Right lobe of liver (tissue), 6 donors: ENCODE data around the gene GALNS. TPM values are rescaled to one million over a fixed set of nuclear protein-coding genes. Genes with fewer than 3 reads are reported as not detected.

Source experiments
- ATAC-seq, 4 donors: fragments of 200-7000 bp; cut with Tn5 transposase; one replicate each; pipeline ENCODE4 v1.9.1; 2020; ENCODE audit warnings: mild to moderate bottlenecking in 4 of 4, moderate library complexity in 4 of 4
- DNase-seq, 3 donors: peaks; one replicate each; pipeline ENCODE4 v3.0.0-alpha.2; 2020
- H3K27ac ChIP-seq, 3 donors: fragments of 200-600 bp; one replicate each; pipeline ENCODE4 v1.8.0; 2022
- H3K27me3 ChIP-seq, 2 donors: fragments of 200-600 bp; one replicate each; pipeline ENCODE4 v1.8.0; 2022
- H3K36me3 ChIP-seq, 4 donors: fragments of 200-600 bp; sonication (generic) in 1 of 4; one replicate each; pipeline versions ENCODE4 v1.5.1 to v1.8.0; 2017 to 2022; ENCODE audit warnings: control low read depth in 1 of 4
- H3K4me1 ChIP-seq, 4 donors: fragments of 200-600 bp; sonication (generic) in 1 of 4; one replicate each; pipeline versions ENCODE4 v1.5.1 to v1.8.0; 2017 to 2022; ENCODE audit warnings: control low read depth in 1 of 4
- H3K4me3 ChIP-seq, 3 donors: fragments of 200-600 bp; one replicate each; pipeline ENCODE4 v1.8.0; 2022
- H3K9me3 ChIP-seq, 4 donors: fragments of 200-600 bp; sonication (generic) in 1 of 4; one replicate each; pipeline versions ENCODE4 v1.5.1 to v1.8.0; 2017 to 2022; ENCODE audit warnings: control low read depth in 1 of 4
- CTCF ChIP-seq, 4 donors: fragments of 200-600 bp in 3 of 4; fragments of 450-650 bp in 1 of 4; IDR thresholded peaks; one replicate each; pipeline versions ENCODE4 v1.5.1 to v1.8.0; 2016 to 2022; ENCODE audit warnings: antibody characterized with exemption in 4 of 4, mild to moderate bottlenecking in 2 of 4
- POLR2A ChIP-seq: fragments of 450-650 bp; IDR thresholded peaks from one replicate; pipeline ENCODE4 v1.6.1; 2017; ENCODE audit warnings: antibody characterized with exemption, mild to moderate bottlenecking
- WGBS: methylation state at CpG from one replicate; pipeline ENCODE4 v1.1.6; 2018; ENCODE audit warnings: low coverage, low lambda C conversion rate; ENCODE audit not compliant: insufficient coverage; ENCODE audit errors: missing lambda C conversion rate; 5-methylcytosine and 5-hydroxymethylcytosine counted together
- intact Hi-C, 2 donors: fragments of 100-400 bp; cut with DNase I; formaldehyde crosslinking; loops; one replicate each; pipeline versions ENCODE4 v1.11.2 to v1.14.1; 2022
- total RNA-seq, 6 experiments: library from RNA; depleted of rRNA in 2 of 6; stranded (reverse); fragments of >200 nt in 2 of 6; fragmentation: NEBNext Ultra II Directional in 3 of 6; extraction: Animal tissue kit (Norgen Biotek cat#: 25700) in 3 of 6; gene quantifications; one replicate each; pipeline versions ENCODE4 v1.1.0 to v1.2.4, GENCODE V29; 2016 to 2023
- donor health status: DM: no; HTN: yes; CAD: no.
- donor health status: DM: no; HTN: no; CAD: no.
- donor health status: DM: no; HTN: no; CAD: no.
- donor health status: DM: no; HTN: yes; CAD: no.
- donor health status: DM: no; HTN: yes; CAD: no.

Gene GALNS
- total RNA-seq, 6 experiments from 2014 or later = 9.2 to 20.6 (median 16.5) TPM

GRCh38 chr16:88796278-88796677 lies 60.5 kb downstream of the GALNS start:
- WGBS = no CpG with 5 or more reads among the region's 4 CpGs
- no peak for ATAC-seq
- Histone ChIP-seq H3K36me3 (no peaks in the 10 kb centered on the region), H3K27me3 (no peaks in the 10 kb centered on the region), H3K4me3 (no peak overlapping the region), H3K4me1 (no peaks in the 10 kb centered on the region), H3K9me3 (no peaks in the 10 kb centered on the region), H3K27ac (no peak overlapping the region)
- DNase-seq = no peak
- TF ChIP-seq CTCF (IDR thresholded peaks at IDR 0.05) (no peak), POLR2A (no peak)
- intact Hi-C loops = no loop called here

- 60% methylated on average over 1 of the region's 35 CpGs for WGBS
- Histone ChIP-seq H3K9me3 (no peaks in the 10 kb centered on the region), H3K27me3 (no peaks in the 10 kb centered on the region), H3K27ac (no peak overlapping the region), H3K4me1 (peaks cover 0 to 1% (median 0%) of the 10 kb centered on the region in 4 donors), H3K4me3 (no peak overlapping the region), H3K36me3 (no peaks in the 10 kb centered on the region)
- TF ChIP-seq POLR2A = no peak
- TF ChIP-seq CTCF (IDR thresholded peaks at IDR 0.05) = no peak
- ATAC-seq = peak in 1 of 4 donors; percentile 4
- intact Hi-C loops = no loop called here
- peak in 1 of 3 donors; percentile 55 for DNase-seq
Measured at GRCh38 chr16:88793251-88793954, 63.3 kb downstream of the GALNS start.

GRCh38 chr16:88792668-88793250 lies 64.0 kb downstream of the GALNS start:
- H3K4me1 ChIP-seq = peaks cover 0 to 7% (median 0%) of the 10 kb centered on the region in 4 donors
- WGBS = 64% methylated on average over 3 of the region's 12 CpGs
- H3K27me3 ChIP-seq = no peaks in the 10 kb centered on the region
- H3K9me3 ChIP-seq = no peaks in the 10 kb centered on the region
- TF ChIP-seq CTCF (IDR thresholded peaks at IDR 0.05) = no peak
- no peak for TF ChIP-seq POLR2A
- intact Hi-C loops = no loop called here
- H3K36me3 ChIP-seq = no peaks in the 10 kb centered on the region
- H3K27ac ChIP-seq = no peak overlapping the region
- DNase-seq (peak in 1 of 3 donors; percentile 56), ATAC-seq (peak in 1 of 4 donors; percentile 8)
- H3K4me3 ChIP-seq = no peak overlapping the region

- DNase-seq = no peak
- intact Hi-C loops = no loop called here
- Histone ChIP-seq H3K27ac (no peak overlapping the region), H3K9me3 (no peaks in the 10 kb centered on the region), H3K4me3 (no peak overlapping the region), H3K27me3 (no peaks in the 10 kb centered on the region), H3K36me3 (no peaks in the 10 kb centered on the region), H3K4me1 (peaks cover 0 to 14% (median 2%) of the 10 kb centered on the region in 4 donors)
- TF ChIP-seq POLR2A (no peak), CTCF (IDR thresholded peaks at IDR 0.05) (no peak)
- 60% methylated on average over 2 of the region's 13 CpGs for WGBS
- no peak for ATAC-seq
Measured at GRCh38 chr16:88792078-88792550, 64.6 kb downstream of the GALNS start.
